ENCODE results near the gene KRT40. TPM values are rescaled to one million over a fixed set of nuclear protein-coding genes. Genes with fewer than 3 reads are reported as not detected.

Gene KRT40
- total and polyA plus RNA-seq, 2 donors (not counting 1 experiment from before 2014, with no cell fraction given): not detected

GRCh38 chr17:40978575-40979151 lies 5.5 kb downstream of the KRT40 start:
- H2AFZ ChIP-seq (ENCODE audit: insufficient read depth, low read depth, low read length, poor library complexity, severe bottlenecking): no peak overlapping the region
- no peak for TF ChIP-seq EZH2 (IDR thresholded peaks at IDR 0.05; ENCODE audit: borderline replicate concordance, insufficient read depth, low read depth, low read length, poor library complexity, severe bottlenecking)
- TF ChIP-seq, protein P1, sequence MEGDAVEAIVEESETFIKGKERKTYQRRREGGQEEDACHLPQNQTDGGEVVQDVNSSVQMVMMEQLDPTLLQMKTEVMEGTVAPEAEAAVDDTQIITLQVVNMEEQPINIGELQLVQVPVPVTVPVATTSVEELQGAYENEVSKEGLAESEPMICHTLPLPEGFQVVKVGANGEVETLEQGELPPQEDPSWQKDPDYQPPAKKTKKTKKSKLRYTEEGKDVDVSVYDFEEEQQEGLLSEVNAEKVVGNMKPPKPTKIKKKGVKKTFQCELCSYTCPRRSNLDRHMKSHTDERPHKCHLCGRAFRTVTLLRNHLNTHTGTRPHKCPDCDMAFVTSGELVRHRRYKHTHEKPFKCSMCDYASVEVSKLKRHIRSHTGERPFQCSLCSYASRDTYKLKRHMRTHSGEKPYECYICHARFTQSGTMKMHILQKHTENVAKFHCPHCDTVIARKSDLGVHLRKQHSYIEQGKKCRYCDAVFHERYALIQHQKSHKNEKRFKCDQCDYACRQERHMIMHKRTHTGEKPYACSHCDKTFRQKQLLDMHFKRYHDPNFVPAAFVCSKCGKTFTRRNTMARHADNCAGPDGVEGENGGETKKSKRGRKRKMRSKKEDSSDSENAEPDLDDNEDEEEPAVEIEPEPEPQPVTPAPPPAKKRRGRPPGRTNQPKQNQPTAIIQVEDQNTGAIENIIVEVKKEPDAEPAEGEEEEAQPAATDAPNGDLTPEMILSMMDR (IDR thresholded peaks at IDR 0.05): no peak
- no peaks in the 10 kb centered on the region for H3K36me3 ChIP-seq (replicated peaks in 1 of 2; ENCODE audit: control extremely low read depth in 1 of 2, control insufficient read depth in 1 of 2, extremely low read depth in 1 of 2, insufficient read depth in 2 of 2, low read length in 1 of 2)
- WGBS (ENCODE audit: insufficient coverage): 89% methylated on average over 13 of the region's 13 CpGs
- no peak overlapping the region for H3K9ac ChIP-seq (ENCODE audit: low read length)
- no peaks in the 10 kb centered on the region for H3K79me2 ChIP-seq (ENCODE audit: control insufficient read depth, insufficient read depth, low read length)
- H3K4me2 ChIP-seq (replicated peaks; ENCODE audit: low read depth, low read length, poor library complexity, severe bottlenecking): no peak overlapping the region
- no peaks in the 10 kb centered on the region for H4K20me1 ChIP-seq (ENCODE audit: control insufficient read depth, insufficient read depth, low read length, poor library complexity, severe bottlenecking)
- no peak overlapping the region for H3K27ac Mint-ChIP-seq
- H3K27me3 ChIP-seq (replicated peaks in 1 of 4; ENCODE audit: control extremely low read depth in 1 of 4, control insufficient read depth in 3 of 4, insufficient read depth in 4 of 4, low read length in 3 of 4): peaks cover 0 to 19% (median 10%) of the 10 kb centered on the region in 4 experiments
- intact Hi-C loops (cut with micrococcal nuclease): no loop called here
- H3K9me3 ChIP-seq (ENCODE audit: control extremely low read depth in 1 of 3, control insufficient read depth in 2 of 3, insufficient read depth in 1 of 3, low read length in 2 of 3): no peaks in the 10 kb centered on the region
- no peaks in the 10 kb centered on the region for H3K4me1 Mint-ChIP-seq
- H3K27ac ChIP-seq (ENCODE audit: low read length in 2 of 2): no peak overlapping the region
- DNase-seq (no peak), ATAC-seq (ENCODE audit: low read depth) (no peak)
- H3K9me3 Mint-ChIP-seq (ENCODE audit: insufficient read depth): no peaks in the 10 kb centered on the region
- H3K4me3 Mint-ChIP-seq: no peak overlapping the region
- peaks cover 39% of the 10 kb centered on the region for H3K27me3 Mint-ChIP-seq
- ChIA-PET CTCF (no interaction called here), POLR2A (no interaction called here)
- H3K4me1 ChIP-seq (ENCODE audit: control insufficient read depth in 2 of 2, insufficient read depth in 2 of 2, low read length in 2 of 2): no peaks in the 10 kb centered on the region
- no peak overlapping the region for H3K4me3 ChIP-seq (ENCODE audit: control extremely low read depth in 1 of 5, extremely low read depth in 1 of 5, insufficient read depth in 1 of 5, low read depth in 2 of 5, low read length in 4 of 5)

DNA sequence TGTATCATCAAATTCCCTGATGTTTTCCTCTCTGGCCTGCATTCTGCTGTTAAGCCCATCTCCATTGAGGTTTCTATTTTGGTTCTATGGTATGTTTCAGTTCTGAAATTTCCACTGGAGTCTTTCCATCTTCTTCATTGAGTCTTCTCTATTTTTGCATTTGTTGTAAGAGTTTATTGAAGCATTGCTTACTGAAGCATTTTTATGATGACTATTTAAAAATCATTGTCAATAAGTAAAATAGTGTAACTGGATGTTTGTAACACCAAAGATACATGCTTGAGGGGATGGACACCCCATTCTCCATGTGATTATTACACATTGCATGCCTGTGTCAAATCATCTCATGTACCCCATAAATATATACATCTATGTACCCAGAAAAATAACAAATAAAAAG lies 8.6 kb downstream of the KRT40 start:
- no peak overlapping the region for H3K4me3 Mint-ChIP-seq
- Histone ChIP-seq H3K9ac (ENCODE audit: low read length) (no peak overlapping the region), H3K27me3 (replicated peaks in 1 of 4; ENCODE audit: control extremely low read depth in 1 of 4, control insufficient read depth in 3 of 4, insufficient read depth in 4 of 4, low read length in 3 of 4) (peaks cover 0 to 14% (median 9%) of the 10 kb centered on the region in 4 experiments), H3K79me2 (ENCODE audit: control insufficient read depth, insufficient read depth, low read length) (no peaks in the 10 kb centered on the region), H4K20me1 (ENCODE audit: control insufficient read depth, insufficient read depth, low read length, poor library complexity, severe bottlenecking) (no peaks in the 10 kb centered on the region), H3K4me3 (ENCODE audit: control extremely low read depth in 1 of 5, extremely low read depth in 1 of 5, insufficient read depth in 1 of 5, low read depth in 2 of 5, low read length in 4 of 5) (no peak overlapping the region), H3K36me3 (replicated peaks in 1 of 2; ENCODE audit: control extremely low read depth in 1 of 2, control insufficient read depth in 1 of 2, extremely low read depth in 1 of 2, insufficient read depth in 2 of 2, low read length in 1 of 2) (no peaks in the 10 kb centered on the region), H3K4me1 (ENCODE audit: control insufficient read depth in 2 of 2, insufficient read depth in 2 of 2, low read length in 2 of 2) (no peaks in the 10 kb centered on the region), H2AFZ (ENCODE audit: insufficient read depth, low read depth, low read length, poor library complexity, severe bottlenecking) (no peak overlapping the region), H3K4me2 (replicated peaks; ENCODE audit: low read depth, low read length, poor library complexity, severe bottlenecking) (no peak overlapping the region), H3K9me3 (ENCODE audit: control extremely low read depth in 1 of 3, control insufficient read depth in 2 of 3, insufficient read depth in 1 of 3, low read length in 2 of 3) (no peaks in the 10 kb centered on the region), H3K27ac (ENCODE audit: low read length in 2 of 2) (no peak overlapping the region)
- H3K27me3 Mint-ChIP-seq: peaks cover 35% of the 10 kb centered on the region
- DNase-seq: no peak
- TF ChIP-seq, protein P1 (IDR thresholded peaks at IDR 0.05): no peak
- no peak for TF ChIP-seq EZH2 (IDR thresholded peaks at IDR 0.05; ENCODE audit: borderline replicate concordance, insufficient read depth, low read depth, low read length, poor library complexity, severe bottlenecking)
- no peaks in the 10 kb centered on the region for H3K9me3 Mint-ChIP-seq (ENCODE audit: insufficient read depth)
- H3K27ac Mint-ChIP-seq: no peak overlapping the region
- CTCF ChIA-PET: no interaction called here
- POLR2A ChIA-PET: no interaction called here
- intact Hi-C loops (cut with micrococcal nuclease): no loop called here
- no peaks in the 10 kb centered on the region for H3K4me1 Mint-ChIP-seq
- no peak for ATAC-seq (ENCODE audit: low read depth)
